GM13977 (cell line): ENCODE data around the gene SLC9A8.

Experiments
- DNase-seq: peaks from one replicate; pipeline ENCODE4 v3.0.0; 2012; ENCODE audit warnings: low spot score
- CTCF ChIP-seq: IDR thresholded peaks from 2 replicates; pipeline ENCODE4 v1.5.1; 2012; ENCODE audit warnings: mild to moderate bottlenecking, control low read depth; ENCODE audit not compliant: insufficient read depth; ENCODE audit errors: extremely low read depth, missing control alignments
- in situ Hi-C: fragments of 300-500 bp; cut with MboI; formaldehyde crosslinking; loops from one replicate; pipeline ENCODE4 v1.12.0; 2022; ENCODE audit warnings: low sequenced_read_pairs, low pct_unique_long_range_greater_than_20kb, mixed read lengths, inconsistent platforms; ENCODE audit not compliant: unreplicated experiment

The SLC9A8 gene

GRCh38 chr20:49838546-49838945 is 25.9 kb downstream of the SLC9A8 start:
- no peak for TF ChIP-seq CTCF
- in situ Hi-C loops, result no loop called here
- no peak for DNase-seq

GRCh38 chr20:49843139-49843538 is 30.5 kb downstream of the SLC9A8 start:
- no peak for DNase-seq
- TF ChIP-seq CTCF, result no peak
- in situ Hi-C loops, result loop anchor here (10.0 kb wide), 1 partner anchor 298 kb away; no protein-coding TSS in a partner anchor

GRCh38 chr20:49843770-49844380 is 31.2 kb downstream of the SLC9A8 start:
- in situ Hi-C loops, result loop anchor here (10.0 kb wide), 1 partner anchor 299 kb away; no protein-coding TSS in a partner anchor

GRCh38 chr20:49845060-49845459 is 32.4 kb downstream of the SLC9A8 start:
- no peak for TF ChIP-seq CTCF
- in situ Hi-C loops, result loop anchor here (5.0 to 10.0 kb wide), 2 partner anchors 238 to 300 kb away; no protein-coding TSS in a partner anchor
- DNase-seq, result no peak

More at GRCh38 chr20:49843770-49844380, 31.2 kb downstream of the SLC9A8 start:
- DNase-seq, result no peak
- TF ChIP-seq CTCF, result no peak

GRCh38 chr20:49846206-49846807 is 33.7 kb downstream of the SLC9A8 start:
- in situ Hi-C loops, result loop anchor here (5.0 to 10.0 kb wide), 2 partner anchors 239 to 302 kb away; no protein-coding TSS in a partner anchor
- peak; percentile 68 for DNase-seq
- peak; percentile 50 for TF ChIP-seq CTCF

GRCh38 chr20:49850463-49851230 is 38.0 kb downstream of the SLC9A8 start:
- DNase-seq, result no peak
- TF ChIP-seq CTCF, result no peak
- in situ Hi-C loops, result loop anchor here (25.0 kb wide), 1 partner anchor 513 kb away; no protein-coding TSS in a partner anchor
